Thyroid gland (tissue), 4 donors: Measurements from ENCODE around the gene FTH1.

Source experiments
- CTCF ChIP-seq, 6 experiments: fragments of 200-600 bp in 3 of 6; fragments of 450-650 bp in 3 of 6; sonication (generic) in 3 of 6; IDR thresholded peaks; one replicate each; pipeline ENCODE4 v1.5.1; 2016 to 2019; ENCODE audit warnings: antibody characterized with exemption in 6 of 6, mild to moderate bottlenecking in 2 of 6, inconsistent platforms in 1 of 6, moderate library complexity in 1 of 6
- POLR2A ChIP-seq, 2 donors: fragments of 450-650 bp; IDR thresholded peaks; one replicate each; pipeline ENCODE4 v1.6.1; 2017; ENCODE audit warnings: antibody characterized with exemption in 2 of 2, mild to moderate bottlenecking in 2 of 2, moderate library complexity in 1 of 2

GRCh38 chr11:62012832-62013461 lies 45.5 kb upstream of the FTH1 start:
- TF ChIP-seq POLR2A (IDR thresholded peaks at IDR 0.05) (no peak), CTCF (IDR thresholded peaks at IDR 0.05) (no peak)
